COR-L47 (cell line): ENCODE measurements around the gene NR5A1.

Source experiments
- DNase-seq: peaks from one replicate; lab custom pipeline; 2025; lab: John Stamatoyannopoulos, UW

NR5A1 gene

GRCh38 chr9:124506931-124507879, at the start of gene NR5A1:
TSS of gene NR5A1 (minus strand) at chr9:124507399. CDS start at chr9:124503395, 4,004 bp downstream.
- DNase-seq, result no peak

GRCh38 chr9:124555043-124555442, 47.8 kb upstream of the NR5A1 start:
- no peak for DNase-seq

DNA sequence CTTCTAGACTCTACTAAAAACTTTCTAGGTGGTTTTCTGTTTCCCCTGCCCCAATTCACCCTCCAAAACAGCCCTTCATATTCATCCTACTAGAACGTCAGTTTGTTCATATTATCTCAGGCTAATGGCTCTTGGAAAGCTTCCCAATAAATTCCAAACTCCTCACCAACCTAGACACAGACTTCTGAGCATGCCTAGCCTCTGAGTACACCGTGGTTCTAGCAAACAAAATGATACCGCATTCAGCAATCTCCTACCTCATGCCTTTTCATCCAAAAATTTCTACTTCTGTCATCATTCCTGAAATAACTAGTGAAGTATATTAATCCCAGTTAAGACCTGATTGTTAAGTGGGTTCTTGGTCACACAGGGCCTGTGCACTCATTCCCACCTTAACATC, 46.5 kb upstream of the NR5A1 start:
- no peak for DNase-seq

GRCh38 chr9:124552273-124552605, 45.0 kb upstream of the NR5A1 start:
- DNase-seq, result no peak

DNA sequence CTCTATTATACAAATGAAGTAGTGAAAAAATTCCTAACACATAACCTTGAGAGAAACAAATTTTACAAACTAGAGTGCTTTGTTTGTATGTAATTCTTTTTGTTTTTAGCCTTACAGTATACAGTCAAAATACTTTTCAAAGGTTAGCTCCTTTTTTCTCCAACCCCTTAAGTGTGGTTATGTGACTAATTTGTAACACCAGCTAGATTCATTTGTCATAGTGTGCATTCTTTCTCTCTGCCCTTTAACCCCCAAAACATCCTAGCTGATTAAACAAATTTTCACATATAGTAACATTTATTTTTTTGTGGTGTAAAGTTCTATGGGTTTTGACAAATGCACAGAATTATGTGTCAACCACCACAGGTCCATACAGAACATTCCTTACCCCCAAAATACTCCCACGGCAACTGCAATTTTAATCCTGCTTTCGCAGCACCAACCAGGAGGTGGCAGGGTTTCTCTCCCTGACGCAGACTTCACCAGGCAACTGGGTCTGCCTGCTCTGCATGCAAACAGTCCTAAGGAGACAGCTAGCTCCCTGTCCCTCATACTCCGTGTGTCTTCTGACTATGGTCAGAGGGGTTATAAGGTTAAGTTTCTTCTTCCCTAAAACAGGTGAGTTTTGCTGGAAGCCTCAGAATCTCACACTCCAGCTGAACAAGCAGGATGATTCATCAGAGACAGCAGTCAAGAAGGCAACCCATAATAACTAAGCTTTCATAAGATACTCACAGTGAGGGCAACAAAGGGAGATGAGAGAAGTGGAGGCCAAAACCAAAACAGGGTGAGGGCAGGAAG, 44.5 kb upstream of the NR5A1 start:
- no peak for DNase-seq

DNA sequence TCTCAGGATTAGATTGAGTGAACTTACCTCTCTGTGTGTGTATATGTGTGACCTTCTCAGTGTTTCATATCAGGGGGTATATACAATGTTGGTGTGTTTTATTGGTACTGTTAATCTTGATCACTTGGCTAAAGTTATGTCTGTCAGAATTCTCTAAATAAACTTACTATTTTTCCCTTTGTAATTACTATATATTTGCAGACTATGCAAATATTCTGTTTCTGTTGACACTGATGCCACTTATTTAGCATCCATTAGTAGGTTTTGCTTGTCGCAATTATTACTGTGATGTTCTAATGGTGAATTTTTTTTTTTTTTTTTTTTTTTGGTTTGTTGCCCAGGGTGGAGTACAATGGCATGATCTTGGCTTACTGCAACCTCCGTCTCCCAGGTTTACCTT, 42.9 kb upstream of the NR5A1 start:
- DNase-seq, result no peak

DNA sequence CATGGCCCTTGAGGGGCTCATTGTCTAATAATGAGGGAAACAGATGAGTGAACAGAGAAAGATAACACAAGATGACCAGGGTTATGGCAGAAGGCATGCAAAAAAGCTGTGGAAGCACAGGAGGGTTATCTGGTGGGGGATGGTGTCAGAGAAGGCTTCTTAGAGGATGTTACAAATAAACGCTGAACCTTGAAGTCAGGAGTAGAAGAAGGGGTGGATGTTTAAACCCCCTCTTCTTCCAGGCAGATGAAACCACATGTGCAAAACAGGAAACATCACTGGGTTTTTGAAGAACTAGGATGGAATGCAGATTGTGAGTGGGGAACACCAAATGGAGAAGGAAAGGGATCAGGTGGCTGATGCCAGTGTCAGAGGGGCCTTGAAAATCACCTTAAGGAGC, 41.8 kb upstream of the NR5A1 start:
- DNase-seq, result no peak

DNA sequence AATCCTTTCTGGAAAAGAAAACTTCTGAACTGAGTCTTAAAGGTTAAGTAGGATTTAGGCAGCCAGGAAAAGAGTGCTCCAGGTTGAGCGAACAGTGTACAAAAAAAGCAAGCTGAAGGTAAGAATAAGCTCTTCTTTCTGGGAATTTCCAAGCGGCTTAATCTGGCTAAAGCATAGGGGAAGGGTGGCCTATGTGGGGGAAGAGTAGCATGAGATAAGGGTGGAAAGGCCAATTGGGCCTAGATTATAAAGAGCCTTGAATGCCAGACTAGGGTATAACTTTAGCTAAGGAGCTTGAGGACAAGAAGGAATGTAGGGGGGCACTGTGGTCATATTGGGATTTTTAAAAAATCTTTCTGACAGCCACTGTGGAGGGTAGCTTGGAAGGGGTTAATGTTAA, 37.3 kb upstream of the NR5A1 start:
- no peak for DNase-seq

GRCh38 chr9:124541824-124542223, 34.6 kb upstream of the NR5A1 start:
- DNase-seq, result no peak

GRCh38 chr9:124537926-124538325, 30.7 kb upstream of the NR5A1 start:
- DNase-seq, result no peak

- DNase-seq, result no peak
Observed at GRCh38 chr9:124535846-124536245, 28.6 kb upstream of the NR5A1 start.

GRCh38 chr9:124532897-124533296, 25.7 kb upstream of the NR5A1 start:
- no peak for DNase-seq

GRCh38 chr9:124531115-124531514, 23.9 kb upstream of the NR5A1 start:
- no peak for DNase-seq

GRCh38 chr9:124530246-124530645, 23.0 kb upstream of the NR5A1 start:
- DNase-seq, result no peak

DNA sequence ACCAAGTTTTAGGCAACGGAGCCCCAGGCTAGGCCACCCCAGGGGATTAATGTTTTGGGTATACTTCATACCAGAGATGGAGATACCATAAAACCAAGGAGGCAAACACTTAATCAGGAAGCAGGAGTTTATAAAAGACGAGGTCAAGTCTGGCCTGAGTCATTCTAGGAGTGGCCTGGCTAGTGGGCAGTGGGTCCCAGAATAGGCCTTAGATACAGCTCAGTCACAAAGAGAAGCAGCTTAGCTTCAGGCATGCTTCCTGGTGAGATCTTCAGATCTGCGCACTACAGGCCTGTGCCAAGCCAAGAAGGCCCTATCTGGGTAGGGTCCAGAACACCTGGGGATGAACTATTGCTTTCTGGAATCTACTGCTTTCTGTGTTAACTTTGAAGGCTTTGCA, 20.6 kb upstream of the NR5A1 start:
- no peak for DNase-seq

DNA sequence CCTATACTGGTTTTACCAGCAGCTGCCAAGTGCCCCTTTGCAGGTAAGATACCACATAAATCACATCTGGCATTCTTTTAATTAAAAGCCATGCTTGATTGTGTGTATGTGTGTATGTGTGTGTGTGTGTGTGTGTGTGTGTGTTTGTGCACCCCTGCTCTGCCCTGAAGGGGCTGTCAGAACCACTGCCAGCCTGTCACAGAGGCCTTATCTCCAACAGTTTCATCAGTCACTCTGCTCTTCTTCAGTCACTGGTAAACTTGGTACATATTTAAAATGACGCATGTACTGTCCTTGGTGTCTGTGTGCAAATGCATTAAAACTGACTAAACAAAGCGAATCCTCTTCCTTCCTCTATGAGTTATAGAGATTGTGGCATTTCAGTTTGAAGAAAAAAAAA, 19.0 kb upstream of the NR5A1 start:
- no peak for DNase-seq

- no peak for DNase-seq
Observed at GRCh38 chr9:124522121-124523098, 15.2 kb upstream of the NR5A1 start.

GRCh38 chr9:124521142-124521541, 13.9 kb upstream of the NR5A1 start:
- DNase-seq, result no peak

DNA sequence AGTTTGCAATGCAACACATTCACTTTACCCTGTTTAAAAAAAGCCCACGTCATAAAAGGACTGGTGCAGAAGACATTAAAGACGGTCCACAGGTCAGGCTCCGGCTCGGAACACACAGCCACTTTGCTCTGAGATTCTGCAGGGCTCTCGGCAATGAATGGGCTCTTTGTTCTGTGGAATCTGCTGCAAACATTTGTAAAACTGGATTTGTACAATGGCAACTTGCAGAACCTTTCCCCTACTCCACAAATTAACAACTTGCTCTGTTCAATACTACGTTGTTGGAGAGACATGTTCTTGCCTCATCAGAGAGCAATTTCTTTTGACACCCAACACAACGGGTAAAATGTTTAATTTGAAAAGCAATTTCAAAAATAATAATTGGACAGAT, 13.0 kb upstream of the NR5A1 start:
- no peak for DNase-seq

DNA sequence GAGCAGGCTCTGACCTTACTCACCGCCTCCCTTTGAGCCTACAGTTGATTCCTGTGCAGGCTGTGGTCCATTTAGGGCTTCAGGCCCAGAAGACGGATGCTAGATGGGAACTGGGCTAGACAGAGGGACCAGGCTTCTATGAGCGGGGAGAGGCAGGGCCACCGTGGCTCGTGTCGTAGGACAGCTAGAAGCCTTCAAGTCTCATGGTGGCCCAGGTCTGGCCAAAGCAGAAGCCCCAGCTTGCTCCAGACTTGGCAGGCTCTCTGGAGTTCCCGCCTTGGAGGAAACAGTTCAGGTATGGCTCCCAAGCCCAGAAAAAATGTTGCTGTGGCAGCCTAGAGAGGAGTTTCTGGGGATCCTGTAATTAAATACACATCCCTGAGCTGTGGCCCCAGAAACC, 10.9 kb upstream of the NR5A1 start:
- no peak for DNase-seq

- no peak for DNase-seq
Observed at GRCh38 chr9:124517600-124517999, 10.4 kb upstream of the NR5A1 start.

DNA sequence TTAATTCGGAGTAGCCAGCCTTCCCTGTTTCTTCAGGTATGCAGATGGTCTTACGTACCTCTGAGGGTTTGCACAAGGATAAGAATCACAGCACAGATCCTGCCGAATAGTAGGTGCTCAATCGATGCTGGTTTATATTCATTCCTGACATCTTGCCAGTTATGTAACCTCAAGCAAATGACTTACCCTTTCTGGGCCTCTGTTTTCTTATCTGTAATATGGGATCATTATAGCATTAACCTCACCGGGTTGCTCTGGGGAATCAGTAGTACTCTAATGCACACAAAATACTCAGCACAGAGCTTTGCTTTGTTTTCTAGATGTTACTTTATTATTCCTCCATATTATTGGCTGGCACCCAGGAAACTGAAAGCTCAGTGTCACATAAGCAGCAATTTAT, 7.7 kb upstream of the NR5A1 start:
- no peak for DNase-seq
